ENCODE results near the gene FEN1.

FEN1 gene

GRCh38 chr11:61792310-61793082 is at the start of gene FEN1, which contains the start of gene TMEM258:
FEN1 (plus strand) TSS chr11:61792911; CDS start chr11:61795362, 2,451 bp downstream.
TMEM258 (minus strand) TSS chr11:61792599; CDS start chr11:61792558, 41 bp downstream.
- peak; percentile 81 for DNase-seq

- no peak for DNase-seq
Measured at GRCh38 chr11:61743486-61744095, 49.1 kb upstream of the FEN1 start.

- DNase-seq = no peak
Measured at GRCh38 chr11:61744181-61744580, 48.5 kb upstream of the FEN1 start.

GRCh38 chr11:61744609-61745156 is 48.0 kb upstream of the FEN1 start:
- no peak for DNase-seq

- DNase-seq = no peak
Measured at GRCh38 chr11:61745781-61746441, 46.8 kb upstream of the FEN1 start.

- no peak for DNase-seq
Measured at GRCh38 chr11:61746442-61747191, 46.1 kb upstream of the FEN1 start.

GRCh38 chr11:61747192-61747966 is 45.3 kb upstream of the FEN1 start:
- DNase-seq = peak; percentile 37

GRCh38 chr11:61747967-61748285 is 44.8 kb upstream of the FEN1 start:
- no peak for DNase-seq

GRCh38 chr11:61749591-61750217 is 43.0 kb upstream of the FEN1 start:
- DNase-seq = no peak

GRCh38 chr11:61750631-61751273 is 42.0 kb upstream of the FEN1 start:
- DNase-seq = no peak

GRCh38 chr11:61751384-61751783 is 41.3 kb upstream of the FEN1 start:
- no peak for DNase-seq

- DNase-seq = peak; percentile 56
Measured at GRCh38 chr11:61752117-61752924, 40.4 kb upstream of the FEN1 start, which contains the start of gene MYRF. MYRF (plus strand) TSS chr11:61752636; CDS start chr11:61752745, 109 bp downstream.

GRCh38 chr11:61752925-61753521 is 39.7 kb upstream of the FEN1 start:
- no peak for DNase-seq

GRCh38 chr11:61753672-61754071 is 39.0 kb upstream of the FEN1 start:
- no peak for DNase-seq

- DNase-seq = no peak
Measured at GRCh38 chr11:61754534-61755482, 37.9 kb upstream of the FEN1 start.

GRCh38 chr11:61756147-61756451 is 36.6 kb upstream of the FEN1 start:
- no peak for DNase-seq

GRCh38 chr11:61756452-61757212 is 36.1 kb upstream of the FEN1 start:
- peak; percentile 66 for DNase-seq

Data from activated gamma-delta T cell treated with Interleukin-2 at 50 U/mL for 16 hours (primary cell).